HEK293T (cell line): Measurements from ENCODE around the gene MAST4.

ENCODE experiments used
- FOXK2 ChIP-seq: fragments of 450-650 bp; IDR thresholded peaks from 2 replicates; pipeline ENCODE4 v1.6.1; 2016; ENCODE audit warnings: mild to moderate bottlenecking
- FOXM1 ChIP-seq: fragments of 450-650 bp; IDR thresholded peaks from 2 replicates; pipeline ENCODE4 v1.6.1; 2017; ENCODE audit warnings: mild to moderate bottlenecking, borderline replicate concordance

DNA sequence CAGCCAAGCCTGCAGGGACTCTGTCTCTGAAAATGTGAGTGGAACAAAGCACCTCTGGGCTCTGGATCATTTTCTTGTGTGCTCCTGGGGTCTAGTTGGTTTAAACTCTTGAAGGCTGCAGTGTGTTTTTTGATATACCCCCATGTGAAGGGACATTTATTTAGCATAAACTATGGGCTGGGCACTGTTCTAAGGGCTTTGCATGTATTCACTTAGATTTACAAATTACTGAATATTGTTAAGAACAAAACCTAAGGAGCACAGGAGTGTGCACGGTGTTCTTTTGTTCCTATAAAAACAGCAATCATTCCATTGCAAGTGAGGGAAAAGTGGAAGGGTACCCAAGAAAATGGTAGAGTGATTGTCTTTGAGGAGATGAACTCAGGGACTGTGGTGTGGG lies 620.4 kb downstream of the MAST4 start:
- no peak for TF ChIP-seq FOXM1
- TF ChIP-seq FOXK2 = no peak
